Activated naive CD8-positive, alpha-beta T cell (primary cell): ENCODE results near the gene PIGO.
A peak's percentile ranks its signal among the peaks of the same experiment; 100 is the strongest.

ENCODE experiments used
- H3K27ac Mint-ChIP-seq: one replicate; pipeline ENCODE4 v1.8.0; 2021; ENCODE audit warnings: mixed read lengths
- H3K27me3 Mint-ChIP-seq: one replicate; pipeline ENCODE4 v1.8.0; 2021; ENCODE audit warnings: mixed read lengths
- H3K36me3 Mint-ChIP-seq: one replicate; pipeline ENCODE4 v1.8.0; 2021; ENCODE audit warnings: mixed read lengths
- H3K4me1 Mint-ChIP-seq: one replicate; pipeline ENCODE4 v1.8.0; 2021; ENCODE audit warnings: low read depth, mixed read lengths
- H3K4me3 Mint-ChIP-seq: one replicate; pipeline ENCODE4 v1.8.0; 2021; ENCODE audit warnings: mild to moderate bottlenecking, mixed read lengths
- H3K9me3 Mint-ChIP-seq: one replicate; pipeline ENCODE4 v1.8.0; 2021; ENCODE audit warnings: low read depth, mixed read lengths

PIGO gene

GRCh38 chr9:35091536-35091935 is 4.9 kb downstream of the PIGO start:
- Mint-ChIP-seq H3K27me3 (no peaks in the 10 kb centered on the region), H3K4me1 (peaks cover 17% of the 10 kb centered on the region), H3K4me3 (no peak overlapping the region), H3K36me3 (peaks cover 9% of the 10 kb centered on the region), H3K27ac (no peak overlapping the region), H3K9me3 (no peaks in the 10 kb centered on the region)

GRCh38 chr9:35089434-35089833 is 7.0 kb downstream of the PIGO start:
- peaks cover 5% of the 10 kb centered on the region for H3K4me1 Mint-ChIP-seq
- no peaks in the 10 kb centered on the region for H3K27me3 Mint-ChIP-seq
- no peak overlapping the region for H3K4me3 Mint-ChIP-seq
- H3K36me3 Mint-ChIP-seq = peaks cover 7% of the 10 kb centered on the region
- no peak overlapping the region for H3K27ac Mint-ChIP-seq
- H3K9me3 Mint-ChIP-seq = no peaks in the 10 kb centered on the region

- H3K27ac Mint-ChIP-seq = no peak overlapping the region
- peaks cover 4% of the 10 kb centered on the region for H3K36me3 Mint-ChIP-seq
- no peaks in the 10 kb centered on the region for H3K27me3 Mint-ChIP-seq
- no peaks in the 10 kb centered on the region for H3K9me3 Mint-ChIP-seq
- H3K4me3 Mint-ChIP-seq = no peak overlapping the region
- H3K4me1 Mint-ChIP-seq = peaks cover 4% of the 10 kb centered on the region
Measured at GRCh38 chr9:35085078-35085477, 11.3 kb downstream of the PIGO start.

GRCh38 chr9:35079426-35080341 is 16.7 kb downstream of the PIGO start, which contains the start of gene FANCG:
Gene FANCG (minus strand): TSS chr9:35079942. CDS start chr9:35079524, 418 bp downstream.
- Mint-ChIP-seq H3K4me1 (peaks cover 16% of the 10 kb centered on the region), H3K36me3 (no peaks in the 10 kb centered on the region), H3K9me3 (no peaks in the 10 kb centered on the region), H3K27ac (peak within 1 kb of the TSS; percentile 97), H3K4me3 (peak within 1 kb of the TSS; percentile 98), H3K27me3 (no peaks in the 10 kb centered on the region)

- Mint-ChIP-seq H3K27me3 (no peaks in the 10 kb centered on the region), H3K27ac (peak overlapping the region; percentile 97), H3K4me1 (peaks cover 16% of the 10 kb centered on the region), H3K4me3 (peak overlapping the region; percentile 98), H3K36me3 (no peaks in the 10 kb centered on the region), H3K9me3 (no peaks in the 10 kb centered on the region)
Measured at GRCh38 chr9:35079041-35079425, 17.4 kb downstream of the PIGO start.

- no peaks in the 10 kb centered on the region for H3K36me3 Mint-ChIP-seq
- H3K4me1 Mint-ChIP-seq = peaks cover 22% of the 10 kb centered on the region
- no peaks in the 10 kb centered on the region for H3K27me3 Mint-ChIP-seq
- no peak overlapping the region for H3K27ac Mint-ChIP-seq
- peak overlapping the region; percentile 98 for H3K4me3 Mint-ChIP-seq
- H3K9me3 Mint-ChIP-seq = no peaks in the 10 kb centered on the region
Measured at GRCh38 chr9:35078066-35078465, 18.3 kb downstream of the PIGO start.

GRCh38 chr9:35076848-35077247 is 19.5 kb downstream of the PIGO start:
- H3K4me3 Mint-ChIP-seq = no peak overlapping the region
- H3K27me3 Mint-ChIP-seq = no peaks in the 10 kb centered on the region
- no peaks in the 10 kb centered on the region for H3K36me3 Mint-ChIP-seq
- peaks cover 26% of the 10 kb centered on the region for H3K4me1 Mint-ChIP-seq
- no peaks in the 10 kb centered on the region for H3K9me3 Mint-ChIP-seq
- no peak overlapping the region for H3K27ac Mint-ChIP-seq

GRCh38 chr9:35075358-35075757 is 21.0 kb downstream of the PIGO start:
- H3K9me3 Mint-ChIP-seq = no peaks in the 10 kb centered on the region
- peaks cover 33% of the 10 kb centered on the region for H3K4me1 Mint-ChIP-seq
- no peaks in the 10 kb centered on the region for H3K36me3 Mint-ChIP-seq
- H3K27me3 Mint-ChIP-seq = no peaks in the 10 kb centered on the region
- H3K4me3 Mint-ChIP-seq = no peak overlapping the region
- H3K27ac Mint-ChIP-seq = no peak overlapping the region

GRCh38 chr9:35074791-35075190 is 21.6 kb downstream of the PIGO start:
- Mint-ChIP-seq H3K9me3 (no peaks in the 10 kb centered on the region), H3K27ac (peak overlapping the region; percentile 34), H3K4me3 (no peak overlapping the region), H3K4me1 (peaks cover 34% of the 10 kb centered on the region), H3K36me3 (no peaks in the 10 kb centered on the region), H3K27me3 (no peaks in the 10 kb centered on the region)

GRCh38 chr9:35074141-35074540 is 22.2 kb downstream of the PIGO start:
- Mint-ChIP-seq H3K4me3 (no peak overlapping the region), H3K4me1 (peaks cover 39% of the 10 kb centered on the region), H3K27me3 (no peaks in the 10 kb centered on the region), H3K9me3 (no peaks in the 10 kb centered on the region), H3K27ac (no peak overlapping the region), H3K36me3 (no peaks in the 10 kb centered on the region)

- Mint-ChIP-seq H3K36me3 (peaks cover 4% of the 10 kb centered on the region), H3K4me1 (peaks cover 40% of the 10 kb centered on the region), H3K27ac (peak overlapping the region; percentile 94), H3K9me3 (no peaks in the 10 kb centered on the region), H3K4me3 (peak overlapping the region; percentile 88), H3K27me3 (no peaks in the 10 kb centered on the region)
Measured at GRCh38 chr9:35073279-35073612, 23.1 kb downstream of the PIGO start.

GRCh38 chr9:35072461-35073278 is 23.7 kb downstream of the PIGO start, which contains the start of gene VCP:
Gene VCP (minus strand): TSS chr9:35072625. CDS start chr9:35072353, 272 bp downstream.
- H3K9me3 Mint-ChIP-seq = no peaks in the 10 kb centered on the region
- H3K27ac Mint-ChIP-seq = peak within 1 kb of the TSS; percentile 95
- H3K4me3 Mint-ChIP-seq = peak within 1 kb of the TSS; percentile 95
- H3K27me3 Mint-ChIP-seq = no peaks in the 10 kb centered on the region
- peaks cover 43% of the 10 kb centered on the region for H3K4me1 Mint-ChIP-seq
- peaks cover 8% of the 10 kb centered on the region for H3K36me3 Mint-ChIP-seq

GRCh38 chr9:35071814-35072460 is 24.5 kb downstream of the PIGO start:
- peak overlapping the region; percentile 95 for H3K4me3 Mint-ChIP-seq
- peaks cover 12% of the 10 kb centered on the region for H3K36me3 Mint-ChIP-seq
- no peaks in the 10 kb centered on the region for H3K27me3 Mint-ChIP-seq
- peaks cover 50% of the 10 kb centered on the region for H3K4me1 Mint-ChIP-seq
- no peaks in the 10 kb centered on the region for H3K9me3 Mint-ChIP-seq
- H3K27ac Mint-ChIP-seq = peak overlapping the region; percentile 95

- peaks cover 53% of the 10 kb centered on the region for H3K4me1 Mint-ChIP-seq
- H3K27me3 Mint-ChIP-seq = no peaks in the 10 kb centered on the region
- H3K9me3 Mint-ChIP-seq = no peaks in the 10 kb centered on the region
- peak overlapping the region; percentile 95 for H3K27ac Mint-ChIP-seq
- peak overlapping the region; percentile 95 for H3K4me3 Mint-ChIP-seq
- peaks cover 17% of the 10 kb centered on the region for H3K36me3 Mint-ChIP-seq
Measured at GRCh38 chr9:35070823-35071813, 25.3 kb downstream of the PIGO start.
